HG02642 (cell line): ENCODE results near the gene PTGES3L.
"Not testable (repeated sequence)": the region's sequence is repeated elsewhere in the genome, so short reads cannot be mapped to it uniquely, and the experiment has no call there.

Source experiments
- ATAC-seq: cut with Tn5 transposase; IDR thresholded peaks from one replicate; pipeline ENCODE4 v1.9.1; 2021; ENCODE audit warnings: mild to moderate bottlenecking; ENCODE audit not compliant: unreplicated experiment, poor library complexity

Gene PTGES3L

DNA sequence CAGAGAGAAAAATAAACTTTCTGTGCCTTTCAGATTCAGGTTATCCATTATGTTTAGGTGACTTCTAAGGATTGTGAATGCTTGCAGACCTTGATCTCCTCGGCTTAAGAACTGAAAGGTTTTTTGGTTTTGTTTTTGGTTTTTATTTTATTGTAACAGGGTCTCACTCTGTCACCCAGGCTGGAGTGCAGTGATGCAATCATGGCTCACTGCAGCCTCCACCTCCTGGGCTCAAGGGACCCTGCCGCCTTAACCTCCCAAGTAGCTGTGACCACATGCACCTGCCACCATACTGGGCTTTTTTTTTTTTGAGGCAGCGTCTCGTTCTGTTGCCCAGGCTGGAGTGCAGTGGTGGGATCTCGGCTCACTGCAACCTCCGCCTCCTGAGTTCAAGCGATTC lies 56.4 kb downstream of the PTGES3L start:
- ATAC-seq, result not testable (repeated sequence)

DNA sequence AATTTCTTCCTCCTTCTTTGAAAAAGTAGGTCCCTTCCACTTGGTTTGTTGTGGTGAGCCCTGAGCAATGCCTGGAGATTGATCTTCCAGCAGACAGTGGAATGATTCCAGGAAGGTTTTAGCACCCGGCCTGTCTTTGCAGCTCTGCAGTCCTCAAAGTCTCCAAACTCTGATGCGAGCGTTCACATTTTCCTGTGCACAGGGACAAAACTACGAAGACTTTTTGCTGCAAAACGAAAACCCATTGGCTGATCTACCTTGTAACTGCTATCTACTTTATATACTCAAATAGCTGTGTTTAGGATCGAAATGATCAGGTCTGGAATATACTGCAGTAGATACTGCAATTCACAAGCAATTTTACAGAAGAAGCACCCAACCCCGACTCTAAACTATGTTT lies 57.6 kb downstream of the PTGES3L start:
- no peak for ATAC-seq

DNA sequence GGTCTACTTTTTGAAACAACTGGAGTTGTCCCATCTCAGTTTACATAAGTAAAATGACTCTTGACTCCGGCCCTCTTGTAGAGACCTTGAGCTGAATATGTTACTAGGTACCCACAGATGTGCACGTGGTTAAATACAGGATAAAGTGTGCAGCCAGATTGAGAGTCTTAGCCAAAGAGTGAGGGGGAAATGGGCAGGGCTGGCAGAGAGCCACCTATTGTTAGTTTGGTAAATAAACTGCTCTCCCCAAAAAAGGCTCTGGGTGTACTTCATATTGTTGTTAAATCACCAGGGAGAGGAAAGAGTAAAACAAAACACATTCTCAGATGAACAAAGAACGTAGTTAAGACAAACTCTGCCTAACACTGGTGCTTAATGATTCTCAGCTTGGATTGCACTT lies 59.0 kb downstream of the PTGES3L start:
- ATAC-seq, result no peak

DNA sequence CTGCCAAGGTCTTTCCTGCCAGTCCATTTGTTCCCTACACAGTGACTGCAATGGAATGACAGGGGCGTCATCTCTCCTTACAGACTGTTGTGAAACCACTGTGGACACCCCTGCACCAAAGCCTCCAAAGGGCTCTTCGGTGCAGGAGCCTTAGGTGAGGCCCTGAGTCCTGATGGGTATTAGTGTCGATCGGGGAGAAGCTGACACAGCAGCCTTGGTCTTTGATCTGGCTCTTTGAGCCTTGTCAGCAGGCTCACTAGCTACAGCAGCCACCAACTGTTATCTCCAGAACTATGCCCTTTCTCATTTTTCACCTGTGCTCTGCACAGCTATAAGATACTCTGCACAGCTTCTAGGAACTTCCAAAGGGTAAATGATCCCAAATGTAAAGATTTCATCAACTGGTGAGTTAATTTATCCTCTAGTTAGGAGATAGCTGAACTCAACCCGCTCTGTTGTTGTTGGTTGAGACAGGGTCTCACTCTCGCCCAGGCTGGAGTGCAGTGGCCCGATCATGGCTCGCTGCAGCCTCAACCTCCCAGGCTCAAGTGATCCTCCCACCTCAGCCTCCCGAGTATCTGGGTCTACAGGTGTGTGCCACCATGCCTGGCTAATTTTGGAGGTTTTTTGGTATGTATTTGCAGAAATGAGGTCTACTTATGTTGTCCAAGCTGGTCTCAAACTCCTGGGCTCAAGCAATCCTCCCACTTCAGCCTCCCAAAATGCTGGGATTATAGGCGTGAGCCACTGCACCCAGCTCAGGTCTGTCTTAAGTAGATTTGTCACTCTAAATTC lies 59.6 kb downstream of the PTGES3L start:
- ATAC-seq, result no peak

DNA sequence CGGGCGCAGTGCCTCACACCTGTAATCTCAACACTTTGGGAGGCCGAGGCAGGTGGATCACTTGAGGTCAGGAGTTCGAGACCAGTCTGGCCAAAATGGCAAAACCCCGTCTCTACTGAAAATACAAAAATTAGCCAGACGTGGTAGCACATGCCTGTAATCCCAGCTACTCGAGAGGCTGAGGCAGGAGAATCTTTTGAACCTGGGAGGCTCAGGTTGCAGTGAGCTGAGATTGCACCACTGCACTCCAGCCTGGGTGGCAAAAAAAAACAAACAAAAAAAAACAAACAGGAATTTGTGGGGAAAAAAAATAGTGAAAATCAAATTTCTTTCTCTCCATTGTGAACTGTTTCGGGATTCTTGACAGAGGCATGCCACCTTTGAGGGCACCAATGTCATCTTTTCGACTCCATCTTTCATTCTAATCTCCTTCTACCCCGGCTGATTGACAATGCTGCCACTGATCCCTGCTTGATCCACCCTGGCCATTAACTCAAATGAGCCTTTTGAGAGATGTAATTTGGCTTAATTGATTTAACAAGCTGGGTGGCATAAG lies 60.3 kb downstream of the PTGES3L start:
- ATAC-seq, result not testable (repeated sequence)

DNA sequence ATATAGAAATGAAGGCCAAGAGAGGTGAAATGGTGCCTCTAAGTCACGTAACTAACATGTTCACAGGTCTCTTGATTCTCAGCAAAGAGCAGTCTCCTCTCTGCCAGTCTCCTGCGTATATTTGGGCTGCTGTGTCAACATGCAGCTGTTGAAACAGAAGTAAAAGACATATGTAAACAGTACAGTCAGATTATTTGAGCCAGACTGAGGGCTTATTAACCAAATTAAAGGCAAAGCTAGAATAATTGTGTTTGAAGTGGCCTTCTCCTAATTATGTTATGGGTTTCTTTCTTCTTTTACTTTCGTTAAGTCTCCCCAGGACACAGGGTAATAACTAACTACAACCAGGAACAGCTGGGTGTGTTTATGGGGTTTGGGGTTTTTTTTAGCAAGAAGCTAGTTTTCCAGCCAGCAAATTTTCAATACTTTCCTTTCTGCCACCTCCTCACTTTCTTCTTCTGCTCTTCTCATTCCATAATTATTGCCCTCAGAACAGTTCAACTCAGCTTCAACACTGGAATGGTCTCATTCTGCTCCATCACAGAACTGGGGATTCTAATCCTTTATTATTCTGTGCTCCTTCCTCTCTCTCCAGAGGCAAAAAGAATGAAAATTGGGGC lies 60.9 kb downstream of the PTGES3L start:
- ATAC-seq, result no peak
